ENCODE measurements around the gene MYRFL.

MYRFL gene

DNA sequence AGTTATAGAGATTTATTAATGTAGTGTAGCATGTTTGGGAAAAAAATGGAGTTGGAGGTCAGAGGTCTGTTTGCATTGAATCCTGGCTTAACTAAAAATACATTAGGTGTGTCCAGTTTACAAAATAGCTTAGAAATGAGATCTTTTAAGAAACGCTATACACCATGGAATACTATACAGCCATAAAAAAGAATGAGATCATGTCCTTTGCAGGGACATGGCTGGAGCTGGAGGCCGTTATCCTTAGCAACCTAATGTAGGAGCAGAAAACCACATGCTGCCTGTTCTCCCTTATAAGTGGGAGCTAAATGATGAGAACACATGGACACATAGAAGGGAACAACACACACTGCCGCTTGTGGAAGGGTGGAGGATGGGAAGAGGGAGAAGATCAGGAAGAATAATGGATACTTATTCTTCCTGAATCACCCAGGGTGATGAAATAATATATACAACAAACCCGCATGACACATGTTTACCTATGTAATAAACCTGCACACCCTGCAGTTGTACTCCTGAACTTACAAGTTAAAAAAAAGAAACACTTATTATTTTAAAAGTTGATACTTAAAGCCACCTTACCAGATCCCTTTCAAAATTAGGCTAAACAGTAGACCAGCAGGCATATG is 14.0 kb upstream of the MYRFL start:
- Histone ChIP-seq H3K4me3 (ENCODE audit: low read depth, low read length) (no peak overlapping the region), H3K9me3 (ENCODE audit: severe bottlenecking) (peaks cover 18% of the 10 kb centered on the region), H3K36me3 (peaks cover 8% of the 10 kb centered on the region), H3K27me3 (ENCODE audit: insufficient read depth, low read depth, severe bottlenecking) (no peaks in the 10 kb centered on the region), H3K27ac (no peak overlapping the region)
- no peak for DNase-seq
- TF ChIP-seq, protein P1, sequence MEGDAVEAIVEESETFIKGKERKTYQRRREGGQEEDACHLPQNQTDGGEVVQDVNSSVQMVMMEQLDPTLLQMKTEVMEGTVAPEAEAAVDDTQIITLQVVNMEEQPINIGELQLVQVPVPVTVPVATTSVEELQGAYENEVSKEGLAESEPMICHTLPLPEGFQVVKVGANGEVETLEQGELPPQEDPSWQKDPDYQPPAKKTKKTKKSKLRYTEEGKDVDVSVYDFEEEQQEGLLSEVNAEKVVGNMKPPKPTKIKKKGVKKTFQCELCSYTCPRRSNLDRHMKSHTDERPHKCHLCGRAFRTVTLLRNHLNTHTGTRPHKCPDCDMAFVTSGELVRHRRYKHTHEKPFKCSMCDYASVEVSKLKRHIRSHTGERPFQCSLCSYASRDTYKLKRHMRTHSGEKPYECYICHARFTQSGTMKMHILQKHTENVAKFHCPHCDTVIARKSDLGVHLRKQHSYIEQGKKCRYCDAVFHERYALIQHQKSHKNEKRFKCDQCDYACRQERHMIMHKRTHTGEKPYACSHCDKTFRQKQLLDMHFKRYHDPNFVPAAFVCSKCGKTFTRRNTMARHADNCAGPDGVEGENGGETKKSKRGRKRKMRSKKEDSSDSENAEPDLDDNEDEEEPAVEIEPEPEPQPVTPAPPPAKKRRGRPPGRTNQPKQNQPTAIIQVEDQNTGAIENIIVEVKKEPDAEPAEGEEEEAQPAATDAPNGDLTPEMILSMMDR (IDR thresholded peaks at IDR 0.05; ENCODE audit: low read depth, low read length): no peak

DNA sequence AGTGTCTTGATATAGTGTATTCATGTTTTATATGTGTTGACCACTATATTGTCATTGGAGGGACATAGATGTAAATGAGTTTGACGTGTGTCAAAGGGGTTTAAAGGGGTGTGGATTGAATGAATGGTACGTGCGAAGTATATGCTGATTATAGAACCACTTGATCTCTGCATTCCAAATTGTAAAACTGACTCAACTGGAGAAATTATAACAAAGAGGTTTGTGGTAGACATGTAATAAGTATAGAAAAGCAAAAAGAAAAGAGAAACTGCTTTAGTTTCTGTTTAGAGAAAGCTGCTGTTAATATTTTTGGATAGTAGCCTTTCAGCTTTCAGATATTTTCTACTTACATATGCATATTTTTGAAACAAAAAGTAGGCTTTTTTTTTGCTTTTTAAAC is 8.9 kb upstream of the MYRFL start:
- TF ChIP-seq, protein P1 (IDR thresholded peaks at IDR 0.05; ENCODE audit: low read depth, low read length): no peak
- H3K9me3 ChIP-seq (ENCODE audit: severe bottlenecking): peaks cover 6% of the 10 kb centered on the region
- no peak for DNase-seq
- no peaks in the 10 kb centered on the region for H3K27me3 ChIP-seq (ENCODE audit: insufficient read depth, low read depth, severe bottlenecking)
- H3K27ac ChIP-seq: no peak overlapping the region
- no peak overlapping the region for H3K4me3 ChIP-seq (ENCODE audit: low read depth, low read length)
- peaks cover 3% of the 10 kb centered on the region; the same call in 1 of the 2 replicates for H3K36me3 ChIP-seq

DNA sequence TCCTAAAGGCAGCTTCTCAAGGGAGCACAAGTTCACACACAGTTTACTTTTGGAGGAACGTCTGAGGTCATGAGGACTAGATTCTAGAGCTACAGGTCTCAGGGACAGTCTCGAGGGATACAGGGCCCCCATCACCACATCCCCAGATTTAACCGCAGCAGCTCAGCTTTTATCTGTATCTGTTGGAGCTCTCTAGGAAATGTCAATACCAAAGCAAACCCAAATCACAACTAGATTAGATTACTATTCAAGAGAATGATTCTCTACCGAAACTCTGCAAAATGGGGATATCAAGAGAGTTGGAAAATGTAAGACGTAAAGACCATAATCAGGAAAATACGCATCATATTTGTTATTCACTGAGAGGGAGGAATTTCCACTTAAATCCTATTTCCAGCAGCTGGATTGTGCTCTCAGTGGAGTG is 4.0 kb upstream of the MYRFL start:
- no peak overlapping the region for H3K27ac ChIP-seq
- H3K27me3 ChIP-seq (ENCODE audit: insufficient read depth, low read depth, severe bottlenecking): no peaks in the 10 kb centered on the region
- no peaks in the 10 kb centered on the region for H3K9me3 ChIP-seq (ENCODE audit: severe bottlenecking)
- H3K4me3 ChIP-seq (ENCODE audit: low read depth, low read length): no peak overlapping the region
- no peak for DNase-seq
- H3K36me3 ChIP-seq: no peaks in the 10 kb centered on the region
- TF ChIP-seq, protein P1 (IDR thresholded peaks at IDR 0.05; ENCODE audit: low read depth, low read length): no peak

GRCh38 chr12:69821456-69822159 is 3.4 kb upstream of the MYRFL start:
- no peak for DNase-seq
- H3K36me3 ChIP-seq: no peaks in the 10 kb centered on the region
- H3K27me3 ChIP-seq (ENCODE audit: insufficient read depth, low read depth, severe bottlenecking): no peaks in the 10 kb centered on the region
- H3K27ac ChIP-seq: no peak overlapping the region
- H3K4me3 ChIP-seq (ENCODE audit: low read depth, low read length): no peak overlapping the region
- no peaks in the 10 kb centered on the region for H3K9me3 ChIP-seq (ENCODE audit: severe bottlenecking)
- TF ChIP-seq, protein P1 (IDR thresholded peaks at IDR 0.05; ENCODE audit: low read depth, low read length): no peak

DNA sequence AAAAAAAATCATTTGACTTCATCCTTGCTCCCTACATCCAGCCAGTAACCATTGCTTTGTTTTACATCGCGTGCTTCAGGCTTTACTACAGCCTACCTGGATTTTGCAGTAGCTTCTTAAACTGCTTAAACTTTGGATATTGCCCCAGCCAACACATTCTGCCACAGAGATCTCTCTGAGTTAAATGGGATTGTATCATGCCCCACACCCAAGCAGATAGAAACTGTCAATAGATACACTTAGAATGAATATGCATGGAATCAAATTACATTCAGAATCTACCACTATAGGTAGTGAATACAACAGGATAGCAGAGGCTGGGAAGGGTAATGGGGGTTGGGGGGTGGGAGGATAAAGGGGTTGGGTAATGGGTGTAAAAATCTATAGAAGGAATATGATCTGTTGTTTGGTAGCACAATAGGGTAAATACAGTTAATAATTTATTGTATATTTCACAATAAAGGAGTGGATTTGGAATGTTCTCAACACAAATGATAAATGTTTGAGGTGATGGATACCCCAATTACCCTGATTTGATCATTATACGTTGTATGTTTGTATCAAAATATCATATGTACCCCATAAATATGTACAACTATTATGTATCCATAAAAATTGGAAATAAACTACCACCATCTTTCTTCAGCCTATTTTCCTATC is 2.7 kb upstream of the MYRFL start:
- Histone ChIP-seq H3K27ac (no peak overlapping the region), H3K4me3 (ENCODE audit: low read depth, low read length) (no peak overlapping the region)
- no peak for DNase-seq

More for the DNA sequence above, 2.7 kb upstream of the MYRFL start:
- Histone ChIP-seq H3K27me3 (ENCODE audit: insufficient read depth, low read depth, severe bottlenecking) (no peaks in the 10 kb centered on the region), H3K9me3 (ENCODE audit: severe bottlenecking) (no peaks in the 10 kb centered on the region), H3K36me3 (no peaks in the 10 kb centered on the region)
- TF ChIP-seq, protein P1 (IDR thresholded peaks at IDR 0.05; ENCODE audit: low read depth, low read length): no peak

Measured in WERI-Rb-1 (cell line).